Activated CD4-positive, alpha-beta T cell treated with anti-CD3 and anti-CD28 coated beads, Interleukin-2, Interleukin-4, amounts not matched to agents 100 ng/mL and 50 ng/mL, durations not matched to agents 16 hours and 8 hours (primary cell): ENCODE measurements around the gene H3-3A.

ENCODE experiments used
- DNase-seq: peaks from one replicate; pipeline ENCODE4 v3.0.0-alpha.2; 2020; ENCODE audit warnings: low spot score

H3-3A gene

DNA sequence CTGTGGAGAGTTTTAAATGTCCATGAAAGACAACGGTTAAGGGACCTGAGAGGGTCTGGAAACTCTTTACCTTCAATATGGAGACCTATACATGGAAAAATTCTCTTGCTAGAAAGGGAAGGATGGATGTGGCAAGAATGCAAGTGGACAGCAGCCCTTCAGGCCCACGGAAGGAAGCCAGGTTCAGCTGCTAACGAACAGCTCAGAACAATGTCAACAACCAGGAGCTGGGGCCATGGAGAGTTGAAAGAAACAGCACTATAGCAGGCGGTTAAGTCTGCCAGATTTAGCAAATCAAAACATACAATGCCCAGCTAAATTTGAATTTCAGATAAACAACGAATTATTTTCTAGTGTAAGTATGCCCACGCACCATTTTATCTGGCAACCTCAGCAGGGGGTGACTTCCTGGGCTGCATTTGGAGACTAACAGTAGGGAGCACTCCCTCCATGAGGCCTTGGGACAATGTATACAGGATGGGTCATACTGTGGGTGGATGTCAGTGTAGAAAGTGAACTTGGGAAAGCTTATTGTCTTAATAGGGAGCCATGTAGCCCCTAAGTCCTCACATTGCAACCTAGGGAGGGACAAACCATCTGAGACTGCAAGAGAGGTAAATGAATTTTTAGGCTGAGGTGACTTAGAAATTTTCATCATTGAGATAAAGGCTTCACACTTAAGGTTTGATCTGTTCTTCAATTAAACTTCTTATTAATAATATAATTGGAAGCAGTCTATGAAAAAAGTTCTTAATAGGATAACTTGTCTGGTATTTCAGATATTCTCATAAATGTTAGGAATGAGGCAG is 7.8 kb upstream of the H3-3A start:
- DNase-seq, result no peak

GRCh38 chr1:226059709-226060108 is 2.8 kb upstream of the H3-3A start:
- DNase-seq, result no peak

GRCh38 chr1:226060427-226060826 is 2.1 kb upstream of the H3-3A start:
- no peak for DNase-seq

GRCh38 chr1:226061068-226061840 is 1.3 kb upstream of the H3-3A start:
- DNase-seq, result no peak

GRCh38 chr1:226061841-226062557 is 517 bp upstream of the H3-3A start:
- no peak for DNase-seq

DNA sequence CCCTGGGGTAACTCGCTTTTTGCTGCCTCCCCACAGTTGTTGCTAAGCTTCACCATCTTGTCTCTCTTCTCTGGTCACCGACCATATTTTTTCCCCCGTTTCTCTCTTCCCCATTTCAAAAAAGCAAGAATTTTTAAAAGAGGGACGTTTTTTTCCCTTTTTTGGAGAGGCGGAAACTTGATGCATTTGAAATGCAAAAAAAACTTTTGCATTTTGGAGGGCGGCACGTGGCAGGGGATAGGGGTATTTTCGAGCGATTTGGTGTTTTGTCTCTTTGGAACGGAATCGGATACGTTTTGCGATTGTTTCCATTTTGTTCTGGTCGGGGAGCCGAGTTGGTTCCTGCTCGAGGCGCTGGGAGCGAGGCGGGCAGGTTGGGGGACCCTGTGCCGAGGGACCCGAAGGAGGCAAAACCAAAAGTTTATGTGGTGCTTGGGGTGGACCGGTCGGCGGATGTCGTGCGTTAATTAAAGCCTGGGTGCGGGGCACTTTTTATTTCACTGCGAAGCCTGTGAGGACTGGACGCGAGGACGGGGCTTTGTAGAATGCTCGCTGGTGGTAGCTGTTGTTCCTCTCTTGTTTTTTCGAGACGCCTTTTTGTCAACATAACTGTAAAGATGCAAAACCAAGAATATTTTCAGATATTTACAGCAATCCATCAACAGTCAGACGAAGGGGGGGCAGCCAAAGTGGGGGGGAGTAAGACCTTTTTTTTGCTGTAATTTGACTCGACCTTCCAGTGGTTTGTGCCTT is 884 bp downstream of the H3-3A start:
- peak; percentile 33 for DNase-seq

DNA sequence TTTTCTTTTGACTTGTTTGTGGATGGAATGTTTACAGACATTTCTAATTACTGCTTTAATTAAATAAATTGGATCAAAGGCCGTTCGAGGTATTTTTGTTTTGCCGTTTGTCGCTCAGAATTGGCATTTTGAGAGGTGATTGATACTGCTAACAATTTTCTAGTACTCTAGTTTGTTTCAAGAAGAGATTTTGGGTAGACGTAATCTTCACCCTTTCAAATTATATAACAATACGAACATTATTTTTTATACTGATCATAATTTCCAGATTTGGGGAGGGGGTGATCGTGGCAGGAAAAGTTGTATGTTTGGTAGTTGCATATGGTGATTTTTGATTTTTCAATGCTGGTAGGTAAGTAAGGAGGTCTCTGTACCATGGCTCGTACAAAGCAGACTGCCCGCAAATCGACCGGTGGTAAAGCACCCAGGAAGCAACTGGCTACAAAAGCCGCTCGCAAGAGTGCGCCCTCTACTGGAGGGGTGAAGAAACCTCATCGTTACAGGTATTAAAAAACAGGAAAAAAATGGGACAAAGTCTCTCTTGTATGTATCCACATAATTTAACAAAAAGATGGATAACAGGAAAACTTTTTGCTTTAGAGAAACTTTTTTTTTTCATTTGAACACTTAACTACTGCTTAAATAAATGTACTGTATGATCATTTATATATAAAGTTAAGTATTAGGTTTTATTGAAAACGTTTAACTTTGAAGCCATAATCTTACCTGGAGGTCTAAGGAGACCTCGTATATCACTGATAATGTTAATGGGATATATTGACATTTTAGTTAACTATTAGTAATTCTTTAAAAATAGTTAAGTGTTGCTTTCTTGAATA is 1.7 kb downstream of the H3-3A start:
- DNase-seq, result peak; percentile 45

GRCh38 chr1:226064816-226065248 is 2.3 kb downstream of the H3-3A start:
- DNase-seq, result peak; percentile 54

DNA sequence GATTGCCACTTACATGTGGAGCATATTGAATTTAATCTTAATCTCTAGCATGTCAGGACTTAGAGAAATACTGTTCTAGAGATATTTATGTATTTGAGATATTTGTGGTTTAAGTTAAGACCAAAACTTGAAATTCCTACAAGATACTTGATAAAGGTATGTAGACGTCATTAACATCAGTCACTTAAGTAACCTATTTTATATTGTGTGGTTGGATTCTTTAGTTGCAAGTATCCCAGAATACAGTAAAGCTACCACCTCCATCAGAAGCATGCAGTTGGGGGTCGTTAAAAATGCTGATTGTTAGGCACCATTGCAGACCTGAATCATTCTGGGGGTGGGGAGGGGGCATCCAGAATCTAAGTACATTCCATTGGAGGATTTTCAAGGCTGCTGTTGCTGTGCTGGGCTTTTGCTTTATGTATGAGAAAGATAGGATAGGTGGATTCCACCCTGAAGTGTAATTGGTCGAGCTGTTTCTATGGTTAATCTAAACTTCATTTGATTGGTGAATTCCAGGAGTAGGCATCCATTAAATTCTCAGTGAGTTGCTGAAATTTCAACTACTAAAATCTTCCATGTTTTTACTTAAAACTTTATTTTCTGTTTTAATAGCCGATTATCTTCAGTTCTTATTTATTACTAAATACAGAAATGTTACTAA is 4.0 kb downstream of the H3-3A start:
- DNase-seq, result no peak

GRCh38 chr1:226069811-226070489 is 7.4 kb downstream of the H3-3A start:
- DNase-seq, result peak; percentile 70

DNA sequence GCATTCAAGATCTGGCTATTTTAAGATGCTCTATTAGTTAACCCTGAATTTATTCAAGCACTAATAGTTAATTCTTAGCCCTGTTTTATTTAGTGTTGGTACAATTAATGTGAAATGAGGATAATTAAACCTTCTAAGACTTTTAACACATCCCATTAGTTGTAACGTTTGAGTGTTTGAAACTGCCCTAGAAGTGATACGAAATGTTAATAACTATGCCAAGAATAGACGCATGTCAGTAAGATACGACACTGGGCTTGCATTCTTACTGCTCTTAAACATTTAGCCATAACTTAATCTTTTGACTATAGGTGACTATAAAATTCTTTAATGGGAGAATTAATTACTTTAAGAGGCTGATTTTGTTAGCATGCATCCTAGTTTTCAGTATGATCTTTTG is 9.8 kb downstream of the H3-3A start:
- DNase-seq, result no peak

- DNase-seq, result no peak
These were observed 10.9 kb downstream of the H3-3A start for GRCh38 chr1:226073184-226073950.

DNA sequence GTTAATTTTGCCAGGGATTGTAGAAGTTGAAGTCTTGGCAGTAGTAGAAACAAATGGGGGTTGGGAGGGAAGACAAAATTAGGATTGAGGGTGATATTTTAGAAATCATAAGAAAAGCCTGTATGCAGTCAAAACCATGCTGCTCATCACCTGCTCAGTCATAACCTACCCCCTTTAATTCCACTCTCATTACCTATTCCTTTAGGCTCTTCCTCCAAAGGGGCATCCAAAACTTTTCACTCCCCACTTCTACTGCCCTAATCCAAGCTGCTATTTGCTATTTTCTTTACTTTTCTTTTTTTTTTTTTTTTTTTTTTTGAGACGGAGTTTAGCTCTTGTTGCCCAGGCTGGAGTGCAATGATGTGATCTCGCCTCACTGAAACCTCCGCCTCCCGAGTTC is 11.5 kb downstream of the H3-3A start:
- DNase-seq, result no peak

DNA sequence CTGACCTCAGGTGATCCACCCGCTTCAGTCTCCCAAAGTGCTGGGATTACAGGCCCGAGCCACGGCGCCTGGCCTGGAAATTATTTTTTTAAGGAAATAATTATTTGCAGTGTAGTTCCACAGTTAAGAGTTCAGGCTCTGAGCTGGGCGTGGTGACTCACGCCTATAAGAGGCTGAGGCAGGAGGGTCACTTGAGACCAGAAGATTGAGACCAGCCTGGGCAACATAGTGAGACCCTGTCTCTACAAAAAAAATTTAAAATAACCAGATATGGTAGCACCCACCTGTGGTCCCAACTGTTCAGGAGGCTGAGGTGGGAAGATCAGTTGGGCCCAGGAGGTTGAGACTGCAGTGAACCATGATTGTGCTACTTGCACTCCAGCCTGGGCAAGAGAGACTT is 13.9 kb downstream of the H3-3A start:
- no peak for DNase-seq

- DNase-seq, result no peak
These were observed 15.9 kb downstream of the H3-3A start for GRCh38 chr1:226078374-226078773.

DNA sequence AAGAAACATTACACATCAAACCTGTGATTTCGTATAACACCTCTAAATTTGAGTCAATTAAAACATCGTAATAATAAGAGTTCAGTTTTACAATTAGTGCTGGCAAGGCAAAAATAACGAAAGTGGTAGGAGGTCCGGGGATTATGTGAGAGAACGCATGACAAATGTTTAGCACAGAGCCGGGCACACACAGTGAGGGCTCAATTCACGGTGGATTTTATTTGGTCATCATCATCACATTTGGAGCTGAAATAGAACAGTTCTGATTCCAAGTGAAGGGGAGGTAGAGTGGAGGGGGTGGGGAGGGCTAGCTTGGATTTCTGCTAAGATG is 20.0 kb downstream of the H3-3A start:
- DNase-seq, result no peak

DNA sequence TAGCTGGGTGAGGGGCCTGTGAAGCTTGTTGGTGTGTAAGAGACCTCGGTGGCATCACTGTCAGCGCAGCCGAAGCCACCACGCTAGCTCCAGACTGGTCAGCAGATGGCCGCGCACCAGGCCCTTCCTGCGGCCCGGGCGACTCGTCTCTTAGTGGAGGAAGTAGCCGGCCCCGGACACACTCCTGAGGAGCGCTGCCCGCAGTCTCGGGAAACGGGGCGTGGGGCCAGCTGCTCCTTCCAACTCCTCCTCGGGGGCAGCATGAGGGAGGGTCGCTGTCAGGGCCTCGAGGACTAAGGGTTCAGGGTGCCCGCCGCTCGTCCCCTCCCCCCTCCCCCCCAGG is 20.4 kb downstream of the H3-3A start:
- no peak for DNase-seq

DNA sequence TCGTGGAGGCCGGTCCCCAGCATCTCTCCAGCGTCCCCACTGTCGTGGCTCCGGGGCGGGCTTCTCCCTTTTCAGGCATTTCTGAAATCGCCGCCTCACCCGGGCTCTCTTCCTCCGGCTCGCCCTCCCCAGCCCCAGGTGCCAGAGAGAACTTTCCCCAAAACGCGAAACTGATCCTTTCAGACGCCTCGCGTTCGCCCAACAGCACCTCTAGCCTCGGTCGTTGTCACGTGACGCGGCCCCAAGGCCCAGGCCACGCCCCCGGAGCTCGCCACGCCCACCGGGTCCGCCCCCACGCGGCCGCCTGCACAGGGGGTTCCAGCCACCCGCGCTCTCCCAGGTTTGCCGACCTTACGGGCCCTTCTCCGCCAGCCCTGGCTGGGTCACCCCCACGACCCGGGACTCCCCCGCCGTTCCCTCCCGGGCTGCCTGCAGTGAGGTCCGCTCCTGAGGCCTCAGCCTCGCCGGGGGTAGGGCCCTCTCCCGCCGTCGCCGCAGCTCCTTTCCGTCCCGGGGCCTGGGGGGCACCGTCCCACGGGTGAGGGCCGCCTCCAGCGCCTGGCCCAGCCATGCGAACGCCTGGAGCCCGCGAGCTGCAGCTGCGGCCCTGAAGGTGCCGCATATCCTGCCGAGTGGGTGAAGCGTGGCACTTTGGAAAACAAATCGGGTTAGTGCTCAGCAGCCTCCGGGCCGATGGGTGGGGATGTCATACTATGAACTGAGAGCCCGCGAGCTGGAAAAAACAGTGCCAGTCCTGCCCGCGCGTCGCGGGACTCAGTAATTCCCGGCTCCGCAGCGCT is 21.0 kb downstream of the H3-3A start:
- peak; percentile 92 for DNase-seq
